Stimulated activated effector memory CD8-positive, alpha-beta T cell treated with anti-CD3 and anti-CD28 coated beads, Interleukin-12 subunit alpha, Interleukin-12 subunit beta, amount 100 ng/mL, for 72 hours (primary cell): ENCODE measurements around the gene GMDS.

Experiments used
- ATAC-seq: fragments of 150-1000 bp; cut with Tn5 transposase; 2 replicates; pipeline ENCODE4 v1.10.0; 2021
- DNase-seq, 2 donors: peaks; one replicate each; pipeline ENCODE4 v3.0.0; 2021 to 2022; ENCODE audit warnings: low spot score in 2 of 2
- H3K27ac Mint-ChIP-seq: one replicate; pipeline ENCODE4 v1.8.0; 2022; ENCODE audit warnings: mild to moderate bottlenecking, mixed read lengths
- H3K36me3 Mint-ChIP-seq: one replicate; pipeline ENCODE4 v1.8.0; 2022; ENCODE audit warnings: mild to moderate bottlenecking, mixed read lengths
- H3K4me1 Mint-ChIP-seq: one replicate; pipeline ENCODE4 v1.8.0; 2022; ENCODE audit warnings: mixed read lengths
- H3K4me3 Mint-ChIP-seq: one replicate; pipeline ENCODE4 v1.8.0; 2022; ENCODE audit warnings: mild to moderate bottlenecking, mixed read lengths
- H3K9me3 Mint-ChIP-seq: one replicate; pipeline ENCODE4 v1.8.0; 2022; ENCODE audit warnings: mixed read lengths

Gene GMDS

GRCh38 chr6:1730882-1731281, 514.5 kb downstream of the GMDS start:
- H3K4me3 Mint-ChIP-seq = no peak overlapping the region

GRCh38 chr6:1729750-1730140, 515.7 kb downstream of the GMDS start:
- no peak overlapping the region for H3K27ac Mint-ChIP-seq
- peaks cover 12% of the 10 kb centered on the region for H3K36me3 Mint-ChIP-seq
- DNase-seq (no peak), ATAC-seq (no peak)
- no peak overlapping the region for H3K4me3 Mint-ChIP-seq
- H3K4me1 Mint-ChIP-seq = no peaks in the 10 kb centered on the region
- peaks cover 4% of the 10 kb centered on the region for H3K9me3 Mint-ChIP-seq

More at GRCh38 chr6:1730882-1731281, 514.5 kb downstream of the GMDS start:
- Mint-ChIP-seq H3K9me3 (peaks cover 4% of the 10 kb centered on the region), H3K27ac (no peak overlapping the region), H3K36me3 (peaks cover 3% of the 10 kb centered on the region), H3K4me1 (no peaks in the 10 kb centered on the region)
- ATAC-seq = no peak
- DNase-seq = no peak

- H3K36me3 Mint-ChIP-seq = peaks cover 12% of the 10 kb centered on the region
- no peak overlapping the region for H3K4me3 Mint-ChIP-seq
- peaks cover 4% of the 10 kb centered on the region for H3K9me3 Mint-ChIP-seq
- DNase-seq (no peak), ATAC-seq (no peak)
- H3K27ac Mint-ChIP-seq = no peak overlapping the region
- no peaks in the 10 kb centered on the region for H3K4me1 Mint-ChIP-seq
Measured at GRCh38 chr6:1729133-1729749, 516.2 kb downstream of the GMDS start.

DNA sequence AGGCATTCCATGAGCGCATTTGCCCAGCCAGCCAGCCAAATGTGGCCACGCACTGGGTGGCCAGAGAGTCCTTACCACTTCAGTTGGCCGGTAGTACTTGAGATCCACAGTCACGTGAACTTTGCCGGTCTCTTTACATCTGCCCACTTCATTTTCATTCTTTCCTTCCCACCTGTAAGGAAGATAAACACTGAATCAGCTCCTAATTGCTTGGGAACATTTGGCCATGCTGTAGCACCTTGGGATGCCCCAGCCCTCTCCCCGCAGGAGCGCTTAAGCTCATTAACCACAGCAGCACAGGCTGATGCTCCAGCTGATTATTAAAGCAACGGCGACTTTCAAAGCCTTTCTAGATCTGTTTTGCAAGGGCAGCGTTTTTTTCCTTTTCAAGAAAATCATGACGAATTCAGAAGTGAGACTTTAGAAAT, 519.0 kb downstream of the GMDS start:
- H3K4me3 Mint-ChIP-seq = no peak overlapping the region
- ATAC-seq (no peak), DNase-seq (no peak)
- no peak overlapping the region for H3K27ac Mint-ChIP-seq
- peaks cover 12% of the 10 kb centered on the region for H3K36me3 Mint-ChIP-seq
- H3K9me3 Mint-ChIP-seq = peaks cover 4% of the 10 kb centered on the region
- no peaks in the 10 kb centered on the region for H3K4me1 Mint-ChIP-seq

- ATAC-seq (no peak), DNase-seq (no peak)
- H3K9me3 Mint-ChIP-seq = no peaks in the 10 kb centered on the region
Measured at GRCh38 chr6:1724616-1725015, 520.8 kb downstream of the GMDS start.

DNA sequence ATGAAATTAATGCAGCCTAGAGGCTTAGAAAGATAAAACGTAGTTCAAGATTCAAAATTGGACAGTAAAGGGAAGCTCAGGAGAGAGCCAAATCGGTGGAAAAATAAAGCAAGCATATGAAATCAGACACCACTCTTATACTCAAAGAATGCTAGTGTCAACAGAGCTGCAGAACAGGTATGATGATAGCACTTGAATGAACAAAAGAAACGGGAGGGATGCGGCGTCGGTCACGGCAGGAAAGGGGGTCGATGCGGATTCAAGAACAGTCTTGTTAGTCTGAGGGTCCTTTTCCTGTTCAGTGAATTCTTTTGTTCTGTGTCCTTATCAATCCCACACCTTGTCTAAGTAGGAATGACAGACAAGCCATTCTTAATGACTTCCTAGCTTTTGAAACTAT, 521.3 kb downstream of the GMDS start:
- no peak for ATAC-seq
- peaks cover 12% of the 10 kb centered on the region for H3K36me3 Mint-ChIP-seq
- H3K9me3 Mint-ChIP-seq = no peaks in the 10 kb centered on the region
- H3K4me1 Mint-ChIP-seq = no peaks in the 10 kb centered on the region
- H3K4me3 Mint-ChIP-seq = no peak overlapping the region
- no peak for DNase-seq
- no peak overlapping the region for H3K27ac Mint-ChIP-seq

More at GRCh38 chr6:1724616-1725015, 520.8 kb downstream of the GMDS start:
- H3K36me3 Mint-ChIP-seq = peaks cover 12% of the 10 kb centered on the region
- H3K4me3 Mint-ChIP-seq = no peak overlapping the region
- no peak overlapping the region for H3K27ac Mint-ChIP-seq
- H3K4me1 Mint-ChIP-seq = no peaks in the 10 kb centered on the region

DNA sequence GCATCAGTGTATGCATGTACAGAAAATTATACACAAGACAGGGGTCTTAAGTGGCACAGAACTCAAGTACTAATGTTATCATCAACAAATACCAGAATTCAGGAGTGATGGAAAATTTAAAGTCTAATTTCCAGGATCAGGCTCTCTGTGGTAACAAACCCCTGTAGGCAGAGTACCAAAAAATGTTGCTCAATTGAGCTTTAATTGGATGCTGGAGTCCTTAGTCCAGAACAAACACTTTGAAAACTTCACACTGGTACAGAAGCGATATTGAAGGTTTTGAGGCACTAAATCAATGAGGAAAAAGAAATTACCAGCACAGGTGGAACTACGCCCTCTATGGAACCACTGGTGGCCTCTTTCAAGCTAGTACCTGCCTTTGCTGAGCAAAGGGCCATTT, 522.6 kb downstream of the GMDS start:
- no peaks in the 10 kb centered on the region for H3K9me3 Mint-ChIP-seq
- H3K27ac Mint-ChIP-seq = no peak overlapping the region
- H3K4me3 Mint-ChIP-seq = no peak overlapping the region
- H3K36me3 Mint-ChIP-seq = peaks cover 12% of the 10 kb centered on the region
- no peak for ATAC-seq
- DNase-seq = no peak
- H3K4me1 Mint-ChIP-seq = no peaks in the 10 kb centered on the region

DNA sequence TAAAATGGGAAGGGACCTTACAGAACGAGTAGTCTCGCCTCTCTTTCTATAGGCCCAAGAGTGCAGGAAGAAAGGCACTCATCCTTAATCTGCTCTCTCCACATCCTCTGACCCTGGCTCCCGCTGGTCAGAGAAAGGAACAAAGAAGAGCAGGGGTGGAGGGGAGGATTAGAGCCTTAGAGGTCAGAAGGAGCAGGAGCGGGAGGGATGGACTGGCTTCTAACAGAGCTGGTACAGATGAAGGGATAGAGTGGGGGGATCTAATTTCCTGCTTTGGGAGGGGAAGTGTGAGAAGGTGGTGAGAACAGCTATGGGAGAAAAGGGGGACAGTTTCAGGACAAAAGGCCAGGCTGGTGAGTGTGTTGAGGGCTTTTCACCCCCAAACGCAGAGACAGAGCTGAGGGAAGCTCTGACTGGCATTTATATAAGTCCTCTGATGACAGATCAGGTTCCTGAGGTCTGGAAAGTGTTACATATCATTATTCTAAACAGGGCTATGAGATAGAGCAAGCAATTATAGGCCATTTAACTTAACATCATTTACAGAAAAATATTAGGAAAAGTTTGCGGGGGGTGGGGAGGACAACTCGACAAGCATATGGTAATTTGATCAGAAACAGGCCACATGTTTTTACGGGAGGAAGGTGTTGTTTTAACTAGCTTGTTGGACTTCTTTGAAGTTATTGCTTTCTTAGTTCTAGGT, 524.6 kb downstream of the GMDS start:
- H3K4me3 Mint-ChIP-seq = no peak overlapping the region
- no peak for ATAC-seq
- H3K27ac Mint-ChIP-seq = no peak overlapping the region

GRCh38 chr6:1719922-1720321, 525.5 kb downstream of the GMDS start:
- H3K36me3 Mint-ChIP-seq = peaks cover 2% of the 10 kb centered on the region
- H3K27ac Mint-ChIP-seq = no peak overlapping the region
- no peaks in the 10 kb centered on the region for H3K9me3 Mint-ChIP-seq
- ATAC-seq = no peak
- H3K4me1 Mint-ChIP-seq = no peaks in the 10 kb centered on the region
- H3K4me3 Mint-ChIP-seq = no peak overlapping the region
- no peak for DNase-seq

More for the DNA sequence above, 524.6 kb downstream of the GMDS start:
- Mint-ChIP-seq H3K36me3 (peaks cover 7% of the 10 kb centered on the region), H3K9me3 (no peaks in the 10 kb centered on the region), H3K4me1 (no peaks in the 10 kb centered on the region)
- no peak for DNase-seq

- no peak for ATAC-seq
- Mint-ChIP-seq H3K36me3 (no peaks in the 10 kb centered on the region), H3K9me3 (no peaks in the 10 kb centered on the region)
Measured at GRCh38 chr6:1716868-1717267, 528.5 kb downstream of the GMDS start.

DNA sequence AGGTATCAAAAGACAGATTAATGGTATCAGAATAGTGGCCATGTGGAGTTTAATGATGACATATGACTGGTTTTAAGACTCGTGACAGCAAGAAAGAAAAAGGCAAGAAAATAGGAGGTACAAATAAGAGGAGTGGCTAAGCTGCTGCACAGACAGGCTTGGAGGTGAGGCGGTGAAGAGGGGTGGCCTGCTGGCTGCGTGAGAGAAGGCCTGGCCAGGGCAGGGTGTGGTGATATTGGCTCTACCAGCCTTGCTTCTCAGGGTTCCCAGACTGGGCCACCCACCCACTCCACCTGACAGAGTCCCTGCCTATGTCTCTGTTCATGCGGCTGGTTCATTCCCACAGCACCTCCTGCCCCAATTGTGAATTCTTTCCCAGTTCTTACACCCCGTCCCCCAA, 529.0 kb downstream of the GMDS start:
- Mint-ChIP-seq H3K4me1 (no peaks in the 10 kb centered on the region), H3K27ac (no peak overlapping the region), H3K4me3 (no peak overlapping the region), H3K36me3 (no peaks in the 10 kb centered on the region), H3K9me3 (no peaks in the 10 kb centered on the region)
- no peak for ATAC-seq
- DNase-seq = no peak

More at GRCh38 chr6:1716868-1717267, 528.5 kb downstream of the GMDS start:
- Mint-ChIP-seq H3K27ac (no peak overlapping the region), H3K4me3 (no peak overlapping the region), H3K4me1 (no peaks in the 10 kb centered on the region)
- no peak for DNase-seq

GRCh38 chr6:1715336-1715735, 530.1 kb downstream of the GMDS start:
- no peaks in the 10 kb centered on the region for H3K4me1 Mint-ChIP-seq
- H3K4me3 Mint-ChIP-seq = no peak overlapping the region

GRCh38 chr6:1714654-1715053, 530.8 kb downstream of the GMDS start:
- no peaks in the 10 kb centered on the region for H3K36me3 Mint-ChIP-seq
- ATAC-seq (no peak), DNase-seq (no peak)
- no peaks in the 10 kb centered on the region for H3K9me3 Mint-ChIP-seq
- H3K4me3 Mint-ChIP-seq = no peak overlapping the region
- no peaks in the 10 kb centered on the region for H3K4me1 Mint-ChIP-seq
- no peak overlapping the region for H3K27ac Mint-ChIP-seq

More at GRCh38 chr6:1715336-1715735, 530.1 kb downstream of the GMDS start:
- ATAC-seq (no peak), DNase-seq (no peak)
- Mint-ChIP-seq H3K9me3 (no peaks in the 10 kb centered on the region), H3K27ac (no peak overlapping the region), H3K36me3 (no peaks in the 10 kb centered on the region)

DNA sequence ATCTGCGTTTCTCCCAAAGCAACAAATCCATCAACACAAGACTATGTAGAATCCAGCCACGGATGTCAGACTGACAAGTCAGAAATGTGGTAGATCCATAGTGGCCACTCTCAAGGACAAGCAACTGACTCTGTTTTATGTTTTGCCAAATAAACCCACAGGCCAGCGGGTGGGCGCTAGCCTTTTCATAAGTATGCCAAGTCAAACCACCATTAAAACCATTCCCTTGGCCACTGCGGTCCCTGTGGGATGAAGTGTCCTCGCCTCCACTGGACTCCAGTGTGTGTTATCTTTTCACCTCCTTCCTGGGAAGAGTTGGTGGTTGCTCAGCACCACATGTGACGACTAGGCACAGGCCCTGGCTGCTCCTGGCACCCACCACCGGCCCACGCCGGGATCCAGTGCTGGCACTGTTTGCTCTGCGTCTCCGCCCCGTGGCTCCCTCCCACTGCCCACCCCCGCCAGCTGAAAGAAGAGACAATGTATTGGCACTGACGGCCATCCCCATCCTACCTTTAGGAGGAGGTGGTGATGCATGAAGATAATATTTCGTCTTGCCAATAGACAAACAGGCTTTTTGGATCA, 532.3 kb downstream of the GMDS start:
- no peak for ATAC-seq

GRCh38 chr6:1712451-1712850, 533.0 kb downstream of the GMDS start:
- no peak for ATAC-seq
- H3K27ac Mint-ChIP-seq = no peak overlapping the region

More for the DNA sequence above, 532.3 kb downstream of the GMDS start:
- H3K36me3 Mint-ChIP-seq = no peaks in the 10 kb centered on the region
- no peaks in the 10 kb centered on the region for H3K9me3 Mint-ChIP-seq
- H3K27ac Mint-ChIP-seq = no peak overlapping the region
- no peak for DNase-seq
- H3K4me3 Mint-ChIP-seq = no peak overlapping the region
- no peaks in the 10 kb centered on the region for H3K4me1 Mint-ChIP-seq

DNA sequence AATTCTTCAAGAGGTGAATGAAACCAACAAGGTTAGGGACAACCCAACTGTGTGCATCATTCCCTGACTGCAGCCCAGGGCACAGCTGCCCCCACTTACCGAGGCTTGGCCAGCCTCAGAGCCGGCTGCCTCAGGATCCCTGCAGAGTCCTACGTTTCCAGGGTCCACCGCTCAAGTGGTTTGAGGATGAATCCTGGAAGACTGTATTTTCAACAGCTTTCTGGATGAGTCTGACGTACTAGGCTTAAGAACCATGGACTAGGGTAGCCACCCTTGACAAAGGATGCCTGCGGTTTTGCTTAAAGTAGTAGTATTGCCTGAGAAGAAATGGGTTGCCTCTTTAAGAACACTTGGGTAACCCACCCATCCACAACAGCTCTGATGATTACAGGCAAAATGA, 534.3 kb downstream of the GMDS start:
- Mint-ChIP-seq H3K36me3 (no peaks in the 10 kb centered on the region), H3K9me3 (no peaks in the 10 kb centered on the region), H3K4me3 (no peak overlapping the region), H3K4me1 (no peaks in the 10 kb centered on the region), H3K27ac (no peak overlapping the region)
- no peak for ATAC-seq
- DNase-seq = no peak

More at GRCh38 chr6:1712451-1712850, 533.0 kb downstream of the GMDS start:
- DNase-seq = no peak
- Mint-ChIP-seq H3K9me3 (no peaks in the 10 kb centered on the region), H3K4me3 (no peak overlapping the region), H3K4me1 (no peaks in the 10 kb centered on the region), H3K36me3 (no peaks in the 10 kb centered on the region)
